HepG2 (cell line): Measurements from ENCODE around the gene POC1A. TPM values are rescaled to one million over a fixed set of nuclear protein-coding genes. Genes with fewer than 3 reads are reported as not detected.

Source experiments
- AHDC1 ChIP-seq: sonication (generic); formaldehyde crosslinking; IDR thresholded peaks from 2 replicates; pipeline ENCODE4 v1.5.1; 2020; ENCODE audit warnings: mild to moderate bottlenecking, missing genetic modification reagents, borderline replicate concordance
- BCLAF1 ChIP-seq: fragments of 450-650 bp; IDR thresholded peaks from 2 replicates; pipeline ENCODE4 v1.6.1; 2017; ENCODE audit warnings: mild to moderate bottlenecking
- BORCS8-MEF2B ChIP-seq: sonication (generic); formaldehyde crosslinking; IDR thresholded peaks from 2 replicates; pipeline ENCODE4 v1.8.0; 2022; ENCODE audit warnings: mild to moderate bottlenecking, missing genetic modification reagents
- ELK4 ChIP-seq: sonication (generic); formaldehyde crosslinking; IDR thresholded peaks from 2 replicates; pipeline ENCODE4 v1.9.0; 2021; ENCODE audit warnings: missing genetic modification reagents, borderline replicate concordance
- GLI4 ChIP-seq: sonication (generic); formaldehyde crosslinking; IDR thresholded peaks from 2 replicates; pipeline ENCODE4 v1.5.1; 2020; ENCODE audit warnings: missing genetic modification reagents, mild to moderate bottlenecking, moderate library complexity, borderline replicate concordance
- HES4 ChIP-seq: sonication (generic); formaldehyde crosslinking; IDR thresholded peaks from 2 replicates; pipeline ENCODE4 v1.9.0; 2021; ENCODE audit warnings: mild to moderate bottlenecking, missing genetic modification reagents, borderline replicate concordance
- KDM1A ChIP-seq: IDR thresholded peaks from 2 replicates; pipeline ENCODE4 v1.6.1; 2016; ENCODE audit warnings: missing compliant biosample characterization
- NRL ChIP-seq: sonication (generic); formaldehyde crosslinking; IDR thresholded peaks from 2 replicates; pipeline ENCODE4 v1.5.0; 2020; ENCODE audit warnings: missing genetic modification reagents, mild to moderate bottlenecking, moderate library complexity, borderline replicate concordance
- PAWR ChIP-seq: sonication (generic); formaldehyde crosslinking; IDR thresholded peaks from 2 replicates; pipeline ENCODE4 v1.4.0; 2020; ENCODE audit warnings: missing genetic modification reagents, mild to moderate bottlenecking, borderline replicate concordance
- POLR2A ChIP-seq, 2 experiments: IDR thresholded peaks; 2 replicates each; pipeline ENCODE4 v1.6.1; 2011; ENCODE audit warnings: low read depth in 2 of 2, low read length in 2 of 2, mild to moderate bottlenecking in 1 of 2, moderate library complexity in 1 of 2; ENCODE audit not compliant: insufficient read depth in 1 of 2
- SKIL ChIP-seq: sonication (generic); formaldehyde crosslinking; IDR thresholded peaks from 2 replicates; pipeline ENCODE4 v1.8.0; 2022; ENCODE audit warnings: missing genetic modification reagents, mild to moderate bottlenecking, moderate library complexity, borderline replicate concordance
- TOPORS ChIP-seq: sonication (generic); formaldehyde crosslinking; IDR thresholded peaks from 2 replicates; pipeline ENCODE4 v1.8.0; 2023; ENCODE audit warnings: mild to moderate bottlenecking, missing genetic modification reagents
- ZBTB38 ChIP-seq: sonication (generic); formaldehyde crosslinking; IDR thresholded peaks from 2 replicates; pipeline ENCODE4 v1.5.1; 2020; ENCODE audit warnings: mild to moderate bottlenecking, missing genetic modification reagents
- ZGPAT ChIP-seq: IDR thresholded peaks from 2 replicates; pipeline ENCODE4 v1.6.1; 2016; ENCODE audit warnings: mild to moderate bottlenecking
- ZNF20 ChIP-seq: sonication (generic); formaldehyde crosslinking; IDR thresholded peaks from 2 replicates; pipeline ENCODE4 v1.4.0; 2020; ENCODE audit warnings: mild to moderate bottlenecking, moderate library complexity, missing genetic modification reagents
- ZNF207 ChIP-seq: fragments of 450-650 bp; IDR thresholded peaks from 2 replicates; pipeline ENCODE4 v1.6.1; 2016; ENCODE audit warnings: antibody characterized with exemption, borderline replicate concordance
- ZNF891 ChIP-seq: sonication (generic); formaldehyde crosslinking; IDR thresholded peaks from 2 replicates; pipeline ENCODE4 v1.5.0; 2020; ENCODE audit warnings: mild to moderate bottlenecking, missing genetic modification reagents
- polyA plus RNA-seq, 8 experiments: library from polyadenylated mRNA; depleted of rRNA in 3 of 8; stranded (reverse) in 7 of 8; unstranded in 1 of 8; fragments of >200 nt; fragmentation: Illumina TruSeq in 4 of 8; extraction: Trizol in 4 of 8; gene quantifications; 2 replicates each; pipeline versions ENCODE4 v1.2.1 to v1.2.3, GENCODE V29; 2011 to 2016; ENCODE audit warnings: low read depth in 4 of 8, missing spikeins in 1 of 8, mixed read lengths in 1 of 8; ENCODE audit not compliant: insufficient read depth in 1 of 8
- total RNA-seq, 5 experiments: library from RNA; depleted of rRNA; stranded (reverse); fragments of >200 nt; fragmentation: Illumina TruSeq; extraction: Trizol; gene quantifications; 2 replicates each; pipeline ENCODE4 v1.2.3, GENCODE V29; 2016; ENCODE audit warnings: low read depth in 1 of 5

Gene POC1A
- total and polyA plus RNA-seq, 2 of the 13 experiments (the other 11 are each of a cell fraction or from before 2014, with no cell fraction given): 14.6 to 20.0 TPM

GRCh38 chr3:52128118-52128683, 26.0 kb downstream of the POC1A start (continued):
- no peak for TF ChIP-seq SKIL
- no peak for TF ChIP-seq ELK4 (CRISPR knock-in tag)
- TF ChIP-seq ZNF891 (CRISPR knock-in tag): no peak
- TF ChIP-seq BORCS8-MEF2B: no peak
- TF ChIP-seq HES4 (CRISPR knock-in tag): no peak
- TF ChIP-seq BCLAF1: no peak
- no peak for TF ChIP-seq GLI4
- no peak for TF ChIP-seq NRL (CRISPR knock-in tag)
- TF ChIP-seq ZBTB38 (CRISPR knock-in tag): 0 out of 2 replicates have a peak, but pooled peaks have one; percentile 42
- TF ChIP-seq POLR2A (IDR thresholded peaks at IDR 0.05; ENCODE audit: insufficient read depth in 1 of 2, low read depth in 2 of 2, low read length in 2 of 2): no peak
- TF ChIP-seq AHDC1 (CRISPR knock-in tag): no peak
- TF ChIP-seq TOPORS (CRISPR knock-in tag): no peak
- no peak for TF ChIP-seq ZNF20 (CRISPR knock-in tag)
- TF ChIP-seq ZGPAT (CRISPR knock-in tag): peak; percentile 55
- no peak for TF ChIP-seq ZNF207
- no peak for TF ChIP-seq KDM1A
- no peak for TF ChIP-seq PAWR (CRISPR knock-in tag)
